Lower lobe of right lung (tissue), 2 donors: ENCODE measurements around the gene PTPRE. TPM values are rescaled to one million over a fixed set of nuclear protein-coding genes. Genes with fewer than 3 reads are reported as not detected.
A peak's percentile ranks its signal among the peaks of the same experiment; 100 is the strongest.

Experiments
- ATAC-seq, 2 donors: fragments of 200-7000 bp; cut with Tn5 transposase; one replicate each; pipeline ENCODE4 v1.9.1; 2020 to 2022; ENCODE audit warnings: mild to moderate bottlenecking in 2 of 2, moderate library complexity in 2 of 2
- DNase-seq: peaks from one replicate; pipeline ENCODE4 v3.0.0-alpha.2; 2020
- H3K27ac ChIP-seq: fragments of 200-600 bp; one replicate; pipeline ENCODE4 v1.8.0; 2022
- H3K27me3 ChIP-seq: fragments of 200-600 bp; one replicate; pipeline ENCODE4 v1.8.0; 2022; ENCODE audit warnings: low read depth
- H3K36me3 ChIP-seq: fragments of 200-600 bp; one replicate; pipeline ENCODE4 v1.8.0; 2022; ENCODE audit warnings: mild to moderate bottlenecking
- H3K4me1 ChIP-seq: fragments of 200-600 bp; one replicate; pipeline ENCODE4 v1.8.0; 2022
- H3K4me3 ChIP-seq: fragments of 200-600 bp; one replicate; pipeline ENCODE4 v1.8.0; 2022; ENCODE audit warnings: mild to moderate bottlenecking
- H3K9me3 ChIP-seq: fragments of 200-600 bp; one replicate; pipeline ENCODE4 v1.8.0; 2022
- CTCF ChIP-seq: fragments of 200-600 bp; IDR thresholded peaks from one replicate; pipeline ENCODE4 v1.8.0; 2022; ENCODE audit warnings: antibody characterized with exemption, mild to moderate bottlenecking
- intact Hi-C: fragments of 100-400 bp; cut with DNase I; formaldehyde crosslinking; loops from one replicate; pipeline ENCODE4 v1.11.0; 2022
- total RNA-seq: library from RNA; stranded (reverse); fragmentation: NEBNext Ultra II Directional; extraction: Animal tissue kit (Norgen Biotek cat#: 25700); gene quantifications from one replicate; pipeline ENCODE4 v1.2.1, GENCODE V29; 2021
- donor health status: DM: no; HTN: yes; CAD: no; lungs with severe emphysema.

Gene PTPRE
- total RNA-seq, 1 donor from 2014 or later: 60.5 TPM

- no peaks in the 10 kb centered on the region for H3K36me3 ChIP-seq
- TF ChIP-seq CTCF: no peak
- peak in 1 of 2 donors; percentile 61 for ATAC-seq
- no peaks in the 10 kb centered on the region for H3K9me3 ChIP-seq
- DNase-seq: no peak
- no peak overlapping the region for H3K4me3 ChIP-seq
- intact Hi-C loops: no loop called here
- no peak overlapping the region for H3K27ac ChIP-seq
- peaks cover 14% of the 10 kb centered on the region for H3K4me1 ChIP-seq
- H3K27me3 ChIP-seq: no peaks in the 10 kb centered on the region
These were observed 45.1 kb downstream of the PTPRE start for GRCh38 chr10:127951861-127952574.

GRCh38 chr10:127952575-127952869, 45.6 kb downstream of the PTPRE start:
- intact Hi-C loops: no loop called here
- no peak overlapping the region for H3K27ac ChIP-seq
- peaks cover 14% of the 10 kb centered on the region for H3K4me1 ChIP-seq
- ATAC-seq: peak in 1 of 2 donors; percentile 16
- H3K27me3 ChIP-seq: no peaks in the 10 kb centered on the region
- no peak for DNase-seq
- no peaks in the 10 kb centered on the region for H3K9me3 ChIP-seq
- H3K4me3 ChIP-seq: no peak overlapping the region
- no peaks in the 10 kb centered on the region for H3K36me3 ChIP-seq
- TF ChIP-seq CTCF: no peak

- no peak for DNase-seq
- ATAC-seq: peak; percentile 57 to 78
- no peak overlapping the region for H3K4me3 ChIP-seq
- intact Hi-C loops: no loop called here
- H3K27me3 ChIP-seq: no peaks in the 10 kb centered on the region
- H3K27ac ChIP-seq: peak overlapping the region; percentile 43
- peaks cover 14% of the 10 kb centered on the region for H3K4me1 ChIP-seq
- H3K36me3 ChIP-seq: no peaks in the 10 kb centered on the region
- no peak for TF ChIP-seq CTCF
- no peaks in the 10 kb centered on the region for H3K9me3 ChIP-seq
These were observed 46.0 kb downstream of the PTPRE start for GRCh38 chr10:127952918-127953317.

GRCh38 chr10:127953876-127954275, 47.0 kb downstream of the PTPRE start:
- Histone ChIP-seq H3K27me3 (no peaks in the 10 kb centered on the region), H3K27ac (peak overlapping the region; percentile 24), H3K36me3 (no peaks in the 10 kb centered on the region), H3K9me3 (no peaks in the 10 kb centered on the region), H3K4me3 (no peak overlapping the region), H3K4me1 (peaks cover 14% of the 10 kb centered on the region)
- no peak for ATAC-seq
- no peak for TF ChIP-seq CTCF
- DNase-seq: no peak
- intact Hi-C loops: no loop called here

GRCh38 chr10:127959428-127959827, 52.5 kb downstream of the PTPRE start:
- Histone ChIP-seq H3K9me3 (no peaks in the 10 kb centered on the region), H3K27ac (no peak overlapping the region), H3K4me3 (no peak overlapping the region), H3K36me3 (no peaks in the 10 kb centered on the region), H3K4me1 (no peaks in the 10 kb centered on the region), H3K27me3 (no peaks in the 10 kb centered on the region)
- DNase-seq (no peak), ATAC-seq (no peak)
- no peak for TF ChIP-seq CTCF
- intact Hi-C loops: no loop called here

GRCh38 chr10:127961071-127961470, 54.2 kb downstream of the PTPRE start:
- no peak overlapping the region for H3K4me3 ChIP-seq
- TF ChIP-seq CTCF: no peak

More at GRCh38 chr10:127961071-127961470, 54.2 kb downstream of the PTPRE start:
- intact Hi-C loops: no loop called here
- no peak for ATAC-seq
- H3K27ac ChIP-seq: no peak overlapping the region
- DNase-seq: no peak
- no peaks in the 10 kb centered on the region for H3K4me1 ChIP-seq
- no peaks in the 10 kb centered on the region for H3K36me3 ChIP-seq
- H3K9me3 ChIP-seq: no peaks in the 10 kb centered on the region
- no peaks in the 10 kb centered on the region for H3K27me3 ChIP-seq
